Ammon's horn (tissue), 1 donor: ENCODE measurements around the gene TFDP1.

ENCODE experiments used
- DNase-seq: peaks from one replicate; pipeline ENCODE4 v3.0.0-alpha.2; 2016; ENCODE audit warnings: low spot score

Gene TFDP1

GRCh38 chr13:113666951-113667701 lies 82.6 kb downstream of the TFDP1 start, which contains the start of gene GRK1:
Gene GRK1, plus strand, starts transcription at chr13:113667219. Its CDS starts 168 bp downstream, at chr13:113667387.
- DNase-seq, result no peak

GRCh38 chr13:113667771-113668490 lies 83.4 kb downstream of the TFDP1 start:
- DNase-seq, result no peak

DNA sequence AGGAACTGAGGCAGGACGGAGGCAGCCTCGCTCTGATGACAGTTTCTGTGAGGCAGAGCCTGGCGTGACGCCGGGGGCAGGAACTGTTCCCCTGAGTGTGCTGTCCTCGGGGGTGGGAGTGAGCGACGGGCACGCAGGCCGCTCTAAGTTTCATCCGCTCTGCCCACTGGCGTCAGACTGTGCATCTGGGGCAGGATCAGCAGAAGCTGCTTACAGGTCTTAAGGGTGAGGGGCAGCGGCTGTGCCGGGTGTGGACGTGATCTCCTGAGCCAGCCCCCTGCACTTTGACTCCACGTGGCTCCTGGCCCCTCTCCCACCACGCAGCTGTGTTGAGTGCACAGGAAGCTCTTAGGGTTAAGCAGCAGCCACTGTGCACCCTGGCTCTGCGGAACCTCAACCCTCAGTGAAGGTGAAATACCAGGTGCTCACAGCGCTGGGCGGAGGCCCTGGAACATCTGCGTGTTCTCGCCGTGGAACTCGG lies 84.0 kb downstream of the TFDP1 start:
- DNase-seq, result no peak

- DNase-seq, result no peak
Measured at GRCh38 chr13:113669231-113669754, 84.7 kb downstream of the TFDP1 start.

DNA sequence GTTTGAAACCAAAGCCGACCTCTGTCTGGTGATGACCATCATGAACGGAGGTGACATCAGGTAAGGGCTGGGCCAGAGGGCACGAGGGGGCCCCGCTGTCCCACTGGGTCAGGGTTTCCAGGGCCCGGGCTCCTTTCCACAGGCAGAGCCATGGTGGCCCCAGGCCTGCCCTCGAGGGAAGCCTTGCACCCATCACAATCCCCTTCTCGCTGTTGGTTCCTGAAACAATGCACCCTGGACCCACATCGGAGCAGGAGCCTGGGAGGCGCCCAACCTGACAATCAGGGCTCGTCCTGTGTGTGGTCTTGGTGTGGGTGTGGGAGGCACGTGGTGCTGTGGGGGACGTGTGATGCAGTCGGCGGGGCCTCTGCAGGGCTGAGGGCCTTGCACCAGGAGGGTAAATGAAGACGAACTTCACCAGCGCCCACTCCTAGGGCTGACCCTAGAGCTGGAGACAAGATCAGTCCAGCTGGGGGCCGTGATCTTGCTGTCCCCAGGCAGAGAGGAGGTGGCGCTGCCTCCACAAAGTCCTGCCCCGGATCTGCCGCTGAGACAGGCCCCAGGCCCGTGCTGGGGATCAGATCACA lies 85.3 kb downstream of the TFDP1 start:
- DNase-seq, result no peak

DNA sequence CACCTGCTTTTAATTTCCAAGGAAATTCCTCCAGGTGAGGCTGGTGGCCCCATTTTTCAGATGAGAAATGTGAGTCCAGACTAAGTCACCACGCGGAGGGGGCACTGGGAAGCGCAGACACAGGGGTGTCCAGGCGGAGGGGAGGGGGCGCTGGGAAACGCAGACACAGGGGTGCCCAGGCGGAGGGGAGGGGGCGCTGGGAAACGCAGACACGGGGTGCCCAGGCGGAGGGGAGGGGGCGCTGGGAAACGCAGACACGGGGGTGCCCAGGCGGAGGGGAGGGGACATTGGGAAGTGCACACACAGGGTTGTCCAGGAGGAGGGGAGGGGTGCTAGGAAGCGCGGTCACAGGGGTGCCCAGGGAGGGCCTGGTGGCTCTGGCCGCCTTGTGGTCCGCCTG lies 86.0 kb downstream of the TFDP1 start:
- DNase-seq, result no peak

- DNase-seq, result no peak
Measured at GRCh38 chr13:113671066-113672001, 86.8 kb downstream of the TFDP1 start.

DNA sequence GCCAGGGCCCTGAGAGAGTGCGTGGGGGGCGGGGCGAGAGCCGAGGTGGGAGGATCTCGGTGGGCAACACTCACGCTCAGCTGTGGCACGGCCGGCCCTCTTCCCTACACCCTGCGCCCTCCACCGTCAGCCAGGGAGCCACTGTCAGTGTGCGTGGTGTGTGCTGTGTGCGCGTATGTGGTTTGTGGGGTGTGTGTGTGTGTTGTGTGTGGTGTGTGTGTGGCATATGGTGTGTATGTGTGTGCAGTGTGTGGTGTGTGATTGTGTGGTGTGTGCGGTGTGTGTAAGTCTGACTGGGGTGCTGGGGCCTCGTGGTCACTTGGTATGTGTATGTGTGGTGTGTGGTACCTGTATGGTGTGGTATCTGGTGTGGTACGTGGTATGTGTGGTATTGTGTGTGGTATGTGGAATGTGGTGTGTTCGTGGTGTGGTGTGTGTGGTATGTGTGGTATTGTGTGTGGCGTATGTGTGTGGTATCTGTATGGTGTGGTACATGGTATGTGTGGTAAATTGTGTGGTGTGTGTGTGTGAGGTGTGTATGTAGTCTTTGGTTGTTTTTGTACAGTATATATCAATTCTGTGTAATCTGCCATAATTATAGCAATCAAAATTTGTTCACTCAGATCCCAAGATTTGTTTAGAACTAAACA lies 87.6 kb downstream of the TFDP1 start:
- DNase-seq, result no peak
